CD4-positive, alpha-beta T cell (primary cell): Measurements from ENCODE around the gene TSPO2. TPM values are rescaled to one million over a fixed set of nuclear protein-coding genes. Genes with fewer than 3 reads are reported as not detected.
"Not testable (repeated sequence)": the region's sequence is repeated elsewhere in the genome, so short reads cannot be mapped to it uniquely, and the experiment has no call there.

Experiments
- ATAC-seq: fragments of 200-7000 bp; cut with Tn5 transposase; one replicate; pipeline ENCODE4 v1.10.0; 2022; ENCODE audit warnings: mild to moderate bottlenecking; ENCODE audit not compliant: poor library complexity
- CTCF ChIA-PET: fragments of 350-600 bp; sonication (Branson Sonifier 250); formaldehyde crosslinking; loops from one replicate; lab custom pipeline; 2021; ENCODE audit warnings: antibody characterized with exemption, inconsistent platforms; lab: Charles Lee
- POLR2A ChIA-PET: fragments of 350-600 bp; sonication (Branson Sonifier 250); formaldehyde crosslinking; loops from one replicate; lab custom pipeline; 2021; ENCODE audit warnings: antibody characterized with exemption, inconsistent platforms; lab: Charles Lee
- DNase-seq, 14 experiments: peaks; one replicate each; pipeline ENCODE4 v3.0.0-alpha.2; 2013 to 2020; ENCODE audit warnings: mixed read lengths in 2 of 14
- H3K27ac ChIP-seq, 2 donors: one replicate each; pipeline versions ENCODE4 v1.5.1 to v1.7.0; 2013; ENCODE audit warnings: low read length in 2 of 2, low read depth in 1 of 2, mild to moderate bottlenecking in 1 of 2
- H3K27me3 ChIP-seq, 2 experiments: 1 replicate in 1 of 2; 2 replicates in 1 of 2; pipeline versions ENCODE4 v1.6.1 to v1.7.0; 2013; ENCODE audit warnings: low read length in 2 of 2, control low read depth in 1 of 2, mild to moderate bottlenecking in 1 of 2, moderate library complexity in 1 of 2; ENCODE audit not compliant: insufficient read depth in 2 of 2, control insufficient read depth in 1 of 2
- H3K36me3 ChIP-seq: one replicate; pipeline ENCODE4 v1.6.1; 2013; ENCODE audit warnings: low read length, control low read depth; ENCODE audit not compliant: insufficient read depth
- H3K4me1 ChIP-seq: one replicate; pipeline ENCODE4 v1.6.1; 2013; ENCODE audit warnings: low read length, control low read depth; ENCODE audit not compliant: insufficient read depth
- H3K4me3 ChIP-seq: one replicate; pipeline ENCODE4 v1.5.1; 2013; ENCODE audit warnings: mild to moderate bottlenecking, low read length, moderate library complexity
- H3K9me3 ChIP-seq, 2 experiments: 1 replicate in 1 of 2; 2 replicates in 1 of 2; pipeline versions ENCODE4 v1.6.1 to v1.7.0; 2013; ENCODE audit warnings: low read length in 2 of 2, mild to moderate bottlenecking in 2 of 2, control low read depth in 1 of 2, moderate library complexity in 1 of 2; ENCODE audit not compliant: control insufficient read depth in 1 of 2, insufficient read depth in 1 of 2
- H3K27ac Mint-ChIP-seq: one replicate; pipeline ENCODE4 v1.8.0; 2020; ENCODE audit warnings: mixed read lengths
- H3K27me3 Mint-ChIP-seq: one replicate; pipeline ENCODE4 v1.8.0; 2021; ENCODE audit warnings: mixed read lengths
- H3K36me3 Mint-ChIP-seq: one replicate; pipeline ENCODE4 v1.8.0; 2021; ENCODE audit warnings: low read depth, mixed read lengths
- H3K4me1 Mint-ChIP-seq: one replicate; pipeline ENCODE4 v1.8.0; 2021; ENCODE audit warnings: low read depth, mixed read lengths
- H3K4me3 Mint-ChIP-seq: one replicate; pipeline ENCODE4 v1.8.0; 2020; ENCODE audit warnings: mild to moderate bottlenecking, mixed read lengths
- H3K9me3 Mint-ChIP-seq: one replicate; pipeline ENCODE4 v1.8.0; 2020; ENCODE audit warnings: mixed read lengths
- CTCF ChIP-seq: fragments of 200-600 bp; IDR thresholded peaks from one replicate; pipeline ENCODE4 v1.8.0; 2022; ENCODE audit warnings: antibody characterized with exemption, mild to moderate bottlenecking
- intact Hi-C, 2 experiments: fragments of 100-400 bp; cut with DNase I in 1 of 2; cut with micrococcal nuclease in 1 of 2; formaldehyde crosslinking; loops; one replicate each; pipeline versions ENCODE4 v1.15.1 to v1.9.0; 2023 to 2025; cut with DNase I, micrococcal nuclease
- total RNA-seq, 174 experiments: library from RNA in 2 of 174; stranded (reverse) in 2 of 174; gene quantifications; one replicate each; pipeline ENCODE4 v1.2.3 and lab custom pipeline; 2021 to 2026

TSPO2 gene
- total RNA-seq, 2 experiments from 2014 or later = not detected

GRCh38 chr6:41000248-41000647, 42.0 kb upstream of the TSPO2 start:
- ATAC-seq (no peak), DNase-seq (no peak)
- Histone ChIP-seq H3K4me3 (no peak overlapping the region), H3K27me3 (peaks cover 4 to 14% of the 10 kb centered on the region in 2 experiments), H3K36me3 (no peaks in the 10 kb centered on the region), H3K9me3 (no peaks in the 10 kb centered on the region), H3K27ac (no peak overlapping the region), H3K4me1 (no peaks in the 10 kb centered on the region)
- intact Hi-C loops = loop anchor here in 1 of 2 experiments (5.0 kb wide), 1 partner anchor 182 kb away; no protein-coding TSS in a partner anchor
- CTCF ChIA-PET = no interaction called here
- no peaks in the 10 kb centered on the region for H3K9me3 Mint-ChIP-seq
- H3K4me1 Mint-ChIP-seq = no peaks in the 10 kb centered on the region
- H3K27me3 Mint-ChIP-seq = peaks cover 30% of the 10 kb centered on the region
- TF ChIP-seq CTCF = no peak
- POLR2A ChIA-PET = no interaction called here
- no peak overlapping the region for H3K27ac Mint-ChIP-seq
- H3K36me3 Mint-ChIP-seq = no peaks in the 10 kb centered on the region
- no peak overlapping the region for H3K4me3 Mint-ChIP-seq

GRCh38 chr6:41002168-41002567, 40.1 kb upstream of the TSPO2 start:
- Histone ChIP-seq H3K36me3 (no peaks in the 10 kb centered on the region), H3K27me3 (peaks cover 4 to 14% of the 10 kb centered on the region in 2 experiments), H3K27ac (no peak overlapping the region), H3K4me3 (no peak overlapping the region), H3K9me3 (no peaks in the 10 kb centered on the region), H3K4me1 (peaks cover 4% of the 10 kb centered on the region)
- ChIA-PET CTCF (no interaction called here), POLR2A (no interaction called here)
- DNase-seq = no peak
- Mint-ChIP-seq H3K36me3 (no peaks in the 10 kb centered on the region), H3K4me1 (no peaks in the 10 kb centered on the region), H3K9me3 (no peaks in the 10 kb centered on the region), H3K27ac (no peak overlapping the region), H3K27me3 (peaks cover 23% of the 10 kb centered on the region), H3K4me3 (no peak overlapping the region)
- ATAC-seq = no peak
- intact Hi-C loops = loop anchor here in 1 of 2 experiments (5.0 kb wide), 1 partner anchor 180 kb away; no protein-coding TSS in a partner anchor
- TF ChIP-seq CTCF = no peak

GRCh38 chr6:41006217-41006616, 36.0 kb upstream of the TSPO2 start:
- H3K9me3 Mint-ChIP-seq, H3K4me1 Mint-ChIP-seq, H3K27ac ChIP-seq, POLR2A ChIA-PET, H3K4me3 ChIP-seq, H3K36me3 ChIP-seq, H3K4me1 ChIP-seq, H3K36me3 Mint-ChIP-seq, H3K9me3 ChIP-seq, H3K4me3 Mint-ChIP-seq, H3K27ac Mint-ChIP-seq: not testable (repeated sequence)
- peak; percentile 21 to 80 (median 42) for DNase-seq
- peak; percentile 84 for TF ChIP-seq CTCF
- ATAC-seq = peak; percentile 66
- CTCF ChIA-PET = interaction anchor here (0.7 to 1.9 kb wide), 2 partner anchors 22 to 1736 kb away, joined by 3 to 6 read pairs; no protein-coding TSS in a partner anchor
- H3K27me3 ChIP-seq = peaks cover 0 to 14% of the 10 kb centered on the region in 2 experiments
- H3K27me3 Mint-ChIP-seq = peaks cover 10% of the 10 kb centered on the region
- intact Hi-C loops = loop anchor here (1.0 kb wide), 5 partner anchors 21 to 312 kb away; partner anchors contain the start of gene UNC5CL (in 1 of the 2)

- H3K9me3 ChIP-seq, H3K4me1 ChIP-seq, H3K4me3 ChIP-seq, ATAC-seq, H3K27ac Mint-ChIP-seq, H3K4me3 Mint-ChIP-seq, H3K27ac ChIP-seq, DNase-seq, H3K36me3 Mint-ChIP-seq, POLR2A ChIA-PET, H3K4me1 Mint-ChIP-seq, H3K9me3 Mint-ChIP-seq, H3K36me3 ChIP-seq: not testable (repeated sequence)
- CTCF ChIA-PET = interaction anchor here (0.7 kb wide), 1 partner anchor 1737 kb away, joined by 3 read pairs; no protein-coding TSS in a partner anchor
- intact Hi-C loops = loop anchor here (1.0 kb wide), 5 partner anchors 20 to 311 kb away; partner anchors contain the start of gene UNC5CL (in 1 of the 2)
- H3K27me3 Mint-ChIP-seq = peaks cover 10% of the 10 kb centered on the region
- peaks cover 0 to 14% of the 10 kb centered on the region in 2 experiments for H3K27me3 ChIP-seq
These were observed 35.3 kb upstream of the TSPO2 start for GRCh38 chr6:41006980-41007379.
